HepG2 (cell line): ENCODE data around the gene NAA38. TPM values are rescaled to one million over a fixed set of nuclear protein-coding genes. Genes with fewer than 3 reads are reported as not detected.
A peak's percentile ranks its signal among the peaks of the same experiment; 100 is the strongest.

Source experiments
- HMG20B ChIP-seq: conservative IDR thresholded peaks from 2 replicates; pipeline ENCODE4 v1.6.1; 2016; ENCODE audit warnings: missing genetic modification reagents, missing compliant biosample characterization
- HNRNPL ChIP-seq: fragments of 200-400 bp; formaldehyde crosslinking; IDR thresholded peaks from 2 replicates; pipeline ENCODE4 v1.6.1; 2017; ENCODE audit warnings: mild to moderate bottlenecking, low read depth, low read length
- KLF11 ChIP-seq: IDR thresholded peaks from 2 replicates; pipeline ENCODE4 v1.6.1; 2016; ENCODE audit warnings: missing compliant biosample characterization
- SMAD1 ChIP-seq: sonication (generic); formaldehyde crosslinking; IDR thresholded peaks from 2 replicates; pipeline ENCODE4 v1.4.0; 2020; ENCODE audit warnings: missing genetic modification reagents, low read depth, mild to moderate bottlenecking, borderline replicate concordance
- SRSF1 ChIP-seq: fragments of 200-400 bp; formaldehyde crosslinking; optimal IDR thresholded peaks from 2 replicates; pipeline ENCODE3; 2017; ENCODE audit warnings: mild to moderate bottlenecking, low read depth, low read length, moderate library complexity
- SSRP1 ChIP-seq: IDR thresholded peaks from 2 replicates; pipeline ENCODE4 v1.6.1; 2016; ENCODE audit warnings: control low read depth
- ZC3H13 ChIP-seq: sonication (generic); formaldehyde crosslinking; IDR thresholded peaks from 2 replicates; pipeline ENCODE4 v1.8.1; 2023; ENCODE audit warnings: mild to moderate bottlenecking, missing genetic modification reagents, moderate library complexity
- ZNF383 ChIP-seq: sonication (generic); formaldehyde crosslinking; IDR thresholded peaks from 2 replicates; pipeline ENCODE4 v1.4.0; 2020; ENCODE audit warnings: missing genetic modification reagents, mild to moderate bottlenecking, borderline replicate concordance
- polyA plus RNA-seq, 8 experiments: library from polyadenylated mRNA; depleted of rRNA in 3 of 8; stranded (reverse) in 7 of 8; unstranded in 1 of 8; fragments of >200 nt; fragmentation: Illumina TruSeq in 4 of 8; extraction: Trizol in 4 of 8; gene quantifications; 2 replicates each; pipeline versions ENCODE4 v1.2.1 to v1.2.3, GENCODE V29; 2011 to 2016; ENCODE audit warnings: low read depth in 4 of 8, missing spikeins in 1 of 8, mixed read lengths in 1 of 8; ENCODE audit not compliant: insufficient read depth in 1 of 8
- total RNA-seq, 5 experiments: library from RNA; depleted of rRNA; stranded (reverse); fragments of >200 nt; fragmentation: Illumina TruSeq; extraction: Trizol; gene quantifications; 2 replicates each; pipeline ENCODE4 v1.2.3, GENCODE V29; 2016; ENCODE audit warnings: low read depth in 1 of 5
- TF ChIP-seq, protein P1 (sequence below), 2 experiments: fragments of 450-650 bp in 1 of 2; sonication (generic) in 1 of 2; formaldehyde crosslinking in 1 of 2; IDR thresholded peaks; 2 replicates each; pipeline versions ENCODE4 v1.6.1 to v1.8.0; 2016 to 2022; ENCODE audit warnings: antibody characterized with exemption in 1 of 2, mild to moderate bottlenecking in 1 of 2, missing genetic modification reagents in 1 of 2
- TF ChIP-seq, protein P2 (sequence below): sonication (generic); formaldehyde crosslinking; conservative IDR thresholded peaks from 2 replicates; pipeline ENCODE4 v1.4.0; 2020; ENCODE audit warnings: missing genetic modification reagents
- TF ChIP-seq, protein P3 (sequence below): IDR thresholded peaks from 2 replicates; pipeline ENCODE4 v1.6.1; 2016; ENCODE audit warnings: low read depth, control low read depth

The NAA38 gene
- total and polyA plus RNA-seq, 2 of the 13 experiments (the other 11 are each of a cell fraction or from before 2014, with no cell fraction given): 46.9 to 91.6 TPM

DNA sequence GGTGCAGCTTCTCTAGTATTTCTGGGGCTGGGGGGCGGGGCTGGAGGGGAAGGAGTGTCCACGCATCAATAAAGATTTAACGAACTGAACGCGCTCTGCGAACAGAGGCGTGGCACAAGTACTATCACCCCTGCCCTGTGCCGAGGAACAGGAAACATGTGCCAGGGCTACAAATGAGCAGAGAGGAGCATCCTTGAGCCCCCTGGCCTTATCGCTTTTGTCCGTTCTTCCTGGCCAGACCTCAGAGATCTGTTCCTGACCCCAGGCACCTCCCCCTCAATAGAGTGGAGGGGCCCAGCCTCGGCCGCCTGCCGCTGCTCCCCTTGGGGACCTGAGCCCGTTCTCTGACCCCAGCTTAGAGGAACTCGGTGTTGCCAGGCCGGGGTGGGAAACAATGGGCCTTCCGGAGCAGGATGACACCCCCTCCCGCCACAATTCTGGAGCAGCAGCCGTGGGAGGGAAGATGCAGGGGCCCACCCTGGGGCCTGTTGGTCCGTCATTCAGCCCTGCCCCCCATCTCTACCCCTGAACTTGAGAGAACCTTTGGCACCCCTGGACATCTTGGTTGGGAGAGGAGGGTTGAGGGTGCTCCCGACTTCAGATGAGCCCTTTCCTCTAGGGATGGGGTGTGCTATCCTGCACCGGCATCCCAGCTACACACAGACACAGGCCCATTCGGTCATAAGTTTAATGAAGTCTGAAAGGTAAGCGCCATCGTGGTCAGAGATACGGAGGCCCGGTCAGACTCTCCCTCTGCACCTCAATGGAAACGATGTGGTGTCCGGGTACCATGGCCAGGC lies 1.1 kb downstream of the NAA38 start (continued):
- TF ChIP-seq, protein P1, sequence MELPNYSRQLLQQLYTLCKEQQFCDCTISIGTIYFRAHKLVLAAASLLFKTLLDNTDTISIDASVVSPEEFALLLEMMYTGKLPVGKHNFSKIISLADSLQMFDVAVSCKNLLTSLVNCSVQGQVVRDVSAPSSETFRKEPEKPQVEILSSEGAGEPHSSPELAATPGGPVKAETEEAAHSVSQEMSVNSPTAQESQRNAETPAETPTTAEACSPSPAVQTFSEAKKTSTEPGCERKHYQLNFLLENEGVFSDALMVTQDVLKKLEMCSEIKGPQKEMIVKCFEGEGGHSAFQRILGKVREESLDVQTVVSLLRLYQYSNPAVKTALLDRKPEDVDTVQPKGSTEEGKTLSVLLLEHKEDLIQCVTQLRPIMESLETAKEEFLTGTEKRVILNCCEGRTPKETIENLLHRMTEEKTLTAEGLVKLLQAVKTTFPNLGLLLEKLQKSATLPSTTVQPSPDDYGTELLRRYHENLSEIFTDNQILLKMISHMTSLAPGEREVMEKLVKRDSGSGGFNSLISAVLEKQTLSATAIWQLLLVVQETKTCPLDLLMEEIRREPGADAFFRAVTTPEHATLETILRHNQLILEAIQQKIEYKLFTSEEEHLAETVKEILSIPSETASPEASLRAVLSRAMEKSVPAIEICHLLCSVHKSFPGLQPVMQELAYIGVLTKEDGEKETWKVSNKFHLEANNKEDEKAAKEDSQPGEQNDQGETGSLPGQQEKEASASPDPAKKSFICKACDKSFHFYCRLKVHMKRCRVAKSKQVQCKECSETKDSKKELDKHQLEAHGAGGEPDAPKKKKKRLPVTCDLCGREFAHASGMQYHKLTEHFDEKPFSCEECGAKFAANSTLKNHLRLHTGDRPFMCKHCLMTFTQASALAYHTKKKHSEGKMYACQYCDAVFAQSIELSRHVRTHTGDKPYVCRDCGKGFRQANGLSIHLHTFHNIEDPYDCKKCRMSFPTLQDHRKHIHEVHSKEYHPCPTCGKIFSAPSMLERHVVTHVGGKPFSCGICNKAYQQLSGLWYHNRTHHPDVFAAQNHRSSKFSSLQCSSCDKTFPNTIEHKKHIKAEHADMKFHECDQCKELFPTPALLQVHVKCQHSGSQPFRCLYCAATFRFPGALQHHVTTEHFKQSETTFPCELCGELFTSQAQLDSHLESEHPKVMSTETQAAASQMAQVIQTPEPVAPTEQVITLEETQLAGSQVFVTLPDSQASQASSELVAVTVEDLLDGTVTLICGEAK (IDR thresholded peaks at IDR 0.05): no peak
- TF ChIP-seq, protein P1 (CRISPR knock-in tag; IDR thresholded peaks at IDR 0.05): peak; percentile 47; the same call in 1 of the 2 replicates
- TF ChIP-seq ZNF383 (CRISPR knock-in tag) (no peak), SRSF1 (peak; percentile 1), ZC3H13 (CRISPR knock-in tag) (peak; percentile 59; the same call in 1 of the 2 replicates), HNRNPL (0 out of 2 replicates have a peak, but pooled peaks have one; percentile 38), HMG20B (CRISPR knock-in tag) (no peak), KLF11 (0 out of 2 replicates have a peak, but pooled peaks have one; percentile 7), SMAD1 (0 out of 2 replicates have a peak, but pooled peaks have one; percentile 15), SSRP1 (CRISPR knock-in tag) (peak; percentile 82; the same call in 1 of the 2 replicates)
- TF ChIP-seq, protein P2, sequence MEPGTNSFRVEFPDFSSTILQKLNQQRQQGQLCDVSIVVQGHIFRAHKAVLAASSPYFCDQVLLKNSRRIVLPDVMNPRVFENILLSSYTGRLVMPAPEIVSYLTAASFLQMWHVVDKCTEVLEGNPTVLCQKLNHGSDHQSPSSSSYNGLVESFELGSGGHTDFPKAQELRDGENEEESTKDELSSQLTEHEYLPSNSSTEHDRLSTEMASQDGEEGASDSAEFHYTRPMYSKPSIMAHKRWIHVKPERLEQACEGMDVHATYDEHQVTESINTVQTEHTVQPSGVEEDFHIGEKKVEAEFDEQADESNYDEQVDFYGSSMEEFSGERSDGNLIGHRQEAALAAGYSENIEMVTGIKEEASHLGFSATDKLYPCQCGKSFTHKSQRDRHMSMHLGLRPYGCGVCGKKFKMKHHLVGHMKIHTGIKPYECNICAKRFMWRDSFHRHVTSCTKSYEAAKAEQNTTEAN: no peak
- TF ChIP-seq, protein P3, sequence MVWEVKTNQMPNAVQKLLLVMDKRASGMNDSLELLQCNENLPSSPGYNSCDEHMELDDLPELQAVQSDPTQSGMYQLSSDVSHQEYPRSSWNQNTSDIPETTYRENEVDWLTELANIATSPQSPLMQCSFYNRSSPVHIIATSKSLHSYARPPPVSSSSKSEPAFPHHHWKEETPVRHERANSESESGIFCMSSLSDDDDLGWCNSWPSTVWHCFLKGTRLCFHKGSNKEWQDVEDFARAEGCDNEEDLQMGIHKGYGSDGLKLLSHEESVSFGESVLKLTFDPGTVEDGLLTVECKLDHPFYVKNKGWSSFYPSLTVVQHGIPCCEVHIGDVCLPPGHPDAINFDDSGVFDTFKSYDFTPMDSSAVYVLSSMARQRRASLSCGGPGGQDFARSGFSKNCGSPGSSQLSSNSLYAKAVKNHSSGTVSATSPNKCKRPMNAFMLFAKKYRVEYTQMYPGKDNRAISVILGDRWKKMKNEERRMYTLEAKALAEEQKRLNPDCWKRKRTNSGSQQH (CRISPR knock-in tag): 0 out of 2 replicates have a peak, but pooled peaks have one; percentile 7
